GM23338 (cell line): Measurements from ENCODE around the gene CSNK1A1L. TPM values are rescaled to one million over a fixed set of nuclear protein-coding genes. Genes with fewer than 3 reads are reported as not detected.

Source experiments
- ATAC-seq: fragments of 200-7000 bp; cut with Tn5 transposase; 3 replicates; pipeline ENCODE4 v1.9.1; 2020
- DNase-seq: peaks from one replicate; pipeline ENCODE4 v3.0.0-alpha.2; 2015; ENCODE audit warnings: low spot score
- H2AFZ ChIP-seq: fragments of 200-600 bp; sonication (generic); 2 replicates; pipeline ENCODE4 v1.8.0; 2016; ENCODE audit warnings: antibody characterized with exemption, mild to moderate bottlenecking, moderate library complexity
- H3F3A ChIP-seq: fragments of 200-600 bp; sonication (generic); replicated peaks from 2 replicates; pipeline ENCODE4 v1.8.0; 2017; ENCODE audit warnings: antibody characterized with exemption, mixed run types, low read depth
- H3K27ac ChIP-seq: fragments of 200-600 bp; sonication (generic); 2 replicates; pipeline ENCODE4 v1.6.1; 2016; ENCODE audit warnings: low read depth
- H3K27me3 ChIP-seq: fragments of 200-600 bp; sonication (generic); 2 replicates; pipeline ENCODE4 v1.8.0; 2016; ENCODE audit warnings: mild to moderate bottlenecking, mixed run types, moderate library complexity; ENCODE audit not compliant: insufficient read depth
- H3K36me3 ChIP-seq: fragments of 200-600 bp; sonication (generic); 2 replicates; pipeline ENCODE4 v1.8.0; 2016; ENCODE audit warnings: mild to moderate bottlenecking; ENCODE audit not compliant: insufficient read depth
- H3K4me1 ChIP-seq: fragments of 200-600 bp; sonication (generic); 2 replicates; pipeline ENCODE4 v1.8.0; 2016; ENCODE audit warnings: mild to moderate bottlenecking, moderate library complexity; ENCODE audit not compliant: insufficient read depth
- H3K4me2 ChIP-seq: fragments of 200-600 bp; sonication (generic); 2 replicates; pipeline ENCODE4 v1.7.1; 2017; ENCODE audit warnings: mixed run types
- H3K4me3 ChIP-seq: fragments of 200-600 bp; sonication (generic); 2 replicates; pipeline ENCODE4 v1.6.1; 2016; ENCODE audit warnings: mixed run types
- H3K79me2 ChIP-seq: fragments of 200-600 bp; sonication (generic); replicated peaks from 2 replicates; pipeline ENCODE4 v1.8.0; 2017; ENCODE audit warnings: mild to moderate bottlenecking; ENCODE audit not compliant: insufficient read depth
- H3K9me2 ChIP-seq: fragments of 200-600 bp; sonication (generic); 2 replicates; pipeline ENCODE4 v1.8.0; 2017; ENCODE audit not compliant: insufficient read depth
- H4K20me1 ChIP-seq: fragments of 200-600 bp; sonication (generic); replicated peaks from 2 replicates; pipeline ENCODE4 v1.8.0; 2017; ENCODE audit warnings: mild to moderate bottlenecking; ENCODE audit not compliant: insufficient read depth
- H3K27ac Mint-ChIP-seq: 2 replicates; pipeline ENCODE4 v1.8.0; 2020; ENCODE audit warnings: inconsistent platforms, mild to moderate bottlenecking, moderate library complexity, mixed read lengths
- H3K27me3 Mint-ChIP-seq: 3 replicates; pipeline ENCODE4 v1.8.0; 2022; ENCODE audit warnings: low read depth, mild to moderate bottlenecking, moderate library complexity, mixed read lengths, inconsistent platforms; ENCODE audit not compliant: insufficient read depth, poor library complexity
- H3K36me3 Mint-ChIP-seq: 3 replicates; pipeline ENCODE4 v1.8.0; 2021; ENCODE audit warnings: low read depth, mild to moderate bottlenecking, inconsistent platforms, moderate library complexity, mixed read lengths
- H3K4me1 Mint-ChIP-seq: 3 replicates; pipeline ENCODE4 v1.8.0; 2020; ENCODE audit warnings: mild to moderate bottlenecking, inconsistent platforms, mixed read lengths
- H3K4me3 Mint-ChIP-seq: 3 replicates; pipeline ENCODE4 v1.8.0; 2021; ENCODE audit warnings: moderate library complexity, mild to moderate bottlenecking, inconsistent platforms, mixed read lengths
- H3K9me3 Mint-ChIP-seq: 3 replicates; pipeline ENCODE4 v1.8.0; 2020; ENCODE audit warnings: moderate library complexity, mild to moderate bottlenecking, inconsistent platforms, mixed read lengths
- EZH2 ChIP-seq: fragments of 200-600 bp; sonication (generic); IDR thresholded peaks from one replicate; pipeline ENCODE4 v1.8.0; 2017; ENCODE audit warnings: antibody characterized with exemption, mild to moderate bottlenecking, low read depth; ENCODE audit not compliant: unreplicated experiment
- EZH2phosphoT487 ChIP-seq: fragments of 200-600 bp; sonication (generic); IDR thresholded peaks from one replicate; pipeline ENCODE4 v1.8.1; 2018; ENCODE audit warnings: antibody characterized with exemption; ENCODE audit not compliant: unreplicated experiment
- STAT1 ChIP-seq: IDR thresholded peaks from one replicate; pipeline ENCODE4 v1.6.1; 2016; ENCODE audit warnings: antibody characterized with exemption; ENCODE audit not compliant: unreplicated experiment
- ZNF331 ChIP-seq: fragments of 250-450 bp; sonication (Bioruptor Pico); IDR thresholded peaks from 2 replicates; pipeline ENCODE4 v1.5.0; 2020; ENCODE audit warnings: low read depth, mild to moderate bottlenecking, moderate library complexity
- polyA plus RNA-seq: library from polyadenylated mRNA; unstranded; fragments of >200 nt; fragmentation: Nextera tagmentation; extraction: Ambion mirVana; gene quantifications from 2 replicates; pipeline ENCODE4 v1.2.1, GENCODE V29; 2016
- total RNA-seq: library from RNA; depleted of rRNA; stranded (reverse); fragments of >200 nt; shearing (Covaris generic); gene quantifications from 2 replicates; pipeline ENCODE4 v1.2.3, GENCODE V29; 2014
- TF ChIP-seq, protein P1 (sequence below), 2 experiments: fragments of 200-600 bp in 1 of 2; sonication (generic) in 1 of 2; conservative IDR thresholded peaks; 2 replicates each; pipeline versions ENCODE4 v1.5.1 to v1.6.1; 2016 to 2017; ENCODE audit warnings: antibody characterized with exemption in 2 of 2, low read depth in 2 of 2, mild to moderate bottlenecking in 2 of 2, moderate library complexity in 1 of 2
- TF ChIP-seq, protein P2 (sequence below): IDR thresholded peaks from 2 replicates; pipeline ENCODE4 v1.6.1; 2016; ENCODE audit warnings: antibody characterized with exemption
- TF ChIP-seq, protein P3 (sequence below): IDR thresholded peaks from one replicate; pipeline ENCODE4 v1.6.1; 2018; ENCODE audit warnings: antibody characterized with exemption; ENCODE audit not compliant: unreplicated experiment
- TF ChIP-seq, protein P4 (sequence below): fragments of 250-450 bp; sonication (Bioruptor Pico); IDR thresholded peaks from 2 replicates; pipeline ENCODE4 v1.5.0; 2020; ENCODE audit warnings: mild to moderate bottlenecking, moderate library complexity

Gene CSNK1A1L
- total and polyA plus RNA-seq, 2 experiments from 2014 or later: not detected

DNA sequence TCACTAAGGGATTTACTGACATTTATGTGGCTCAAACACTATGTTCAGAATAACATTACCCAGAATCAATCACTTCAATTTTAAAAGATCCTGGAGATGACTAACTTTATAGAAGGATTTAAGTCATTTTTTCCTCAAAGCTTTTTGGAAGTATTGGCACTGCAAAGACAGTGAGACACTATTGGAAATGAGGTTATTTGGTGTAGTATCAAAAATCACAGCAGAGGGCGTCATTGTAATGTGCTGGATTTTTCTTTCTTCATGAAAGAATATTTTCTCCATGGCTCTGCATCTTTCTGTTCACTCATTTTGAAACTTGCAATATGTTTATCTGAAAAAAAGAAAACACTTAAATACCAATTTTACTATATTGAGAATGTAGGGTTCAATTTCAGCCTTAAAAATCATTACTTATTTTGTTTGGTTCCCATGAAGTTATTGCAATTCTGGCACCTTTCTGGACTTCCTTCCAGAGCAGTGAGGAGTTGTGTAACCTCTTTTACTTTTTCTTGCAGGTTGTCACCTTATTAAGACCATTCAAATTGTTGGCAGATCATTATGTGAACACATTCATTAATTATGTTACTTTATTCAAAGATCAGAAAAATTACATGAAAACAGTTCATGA is 3.7 kb upstream of the CSNK1A1L start:
- peaks cover 4% of the 10 kb centered on the region; the same call in 1 of the 2 replicates for H3K9me2 ChIP-seq
- H2AFZ ChIP-seq: no peak overlapping the region
- H3K27me3 ChIP-seq: no peaks in the 10 kb centered on the region
- no peaks in the 10 kb centered on the region for H3K79me2 ChIP-seq
- TF ChIP-seq, protein P1, sequence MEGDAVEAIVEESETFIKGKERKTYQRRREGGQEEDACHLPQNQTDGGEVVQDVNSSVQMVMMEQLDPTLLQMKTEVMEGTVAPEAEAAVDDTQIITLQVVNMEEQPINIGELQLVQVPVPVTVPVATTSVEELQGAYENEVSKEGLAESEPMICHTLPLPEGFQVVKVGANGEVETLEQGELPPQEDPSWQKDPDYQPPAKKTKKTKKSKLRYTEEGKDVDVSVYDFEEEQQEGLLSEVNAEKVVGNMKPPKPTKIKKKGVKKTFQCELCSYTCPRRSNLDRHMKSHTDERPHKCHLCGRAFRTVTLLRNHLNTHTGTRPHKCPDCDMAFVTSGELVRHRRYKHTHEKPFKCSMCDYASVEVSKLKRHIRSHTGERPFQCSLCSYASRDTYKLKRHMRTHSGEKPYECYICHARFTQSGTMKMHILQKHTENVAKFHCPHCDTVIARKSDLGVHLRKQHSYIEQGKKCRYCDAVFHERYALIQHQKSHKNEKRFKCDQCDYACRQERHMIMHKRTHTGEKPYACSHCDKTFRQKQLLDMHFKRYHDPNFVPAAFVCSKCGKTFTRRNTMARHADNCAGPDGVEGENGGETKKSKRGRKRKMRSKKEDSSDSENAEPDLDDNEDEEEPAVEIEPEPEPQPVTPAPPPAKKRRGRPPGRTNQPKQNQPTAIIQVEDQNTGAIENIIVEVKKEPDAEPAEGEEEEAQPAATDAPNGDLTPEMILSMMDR (conservative IDR thresholded peaks at IDR 0.05; ENCODE audit: low read depth in 2 of 2): peak; percentile 70 to 74
- TF ChIP-seq EZH2: no peak
- TF ChIP-seq ZNF331: no peak
- no peaks in the 10 kb centered on the region for H3F3A ChIP-seq
- H3K4me2 ChIP-seq: no peak overlapping the region
- peaks cover 5% of the 10 kb centered on the region; the same call in 1 of the 2 replicates for H3K4me1 ChIP-seq
- Mint-ChIP-seq H3K4me3 (no peak overlapping the region), H3K36me3 (no peaks in the 10 kb centered on the region; the same call in 2 of the 3 replicates), H3K27me3 (peaks cover 3% of the 10 kb centered on the region), H3K4me1 (peaks cover 21% of the 10 kb centered on the region), H3K9me3 (no peaks in the 10 kb centered on the region), H3K27ac (no peak overlapping the region)
- H3K4me3 ChIP-seq: no peak overlapping the region
- no peak overlapping the region for H3K27ac ChIP-seq
- DNase-seq (peak; percentile 58), ATAC-seq (no peak; the same call in 2 of the 3 replicates)
- no peaks in the 10 kb centered on the region for H4K20me1 ChIP-seq
- no peaks in the 10 kb centered on the region for H3K36me3 ChIP-seq

DNA sequence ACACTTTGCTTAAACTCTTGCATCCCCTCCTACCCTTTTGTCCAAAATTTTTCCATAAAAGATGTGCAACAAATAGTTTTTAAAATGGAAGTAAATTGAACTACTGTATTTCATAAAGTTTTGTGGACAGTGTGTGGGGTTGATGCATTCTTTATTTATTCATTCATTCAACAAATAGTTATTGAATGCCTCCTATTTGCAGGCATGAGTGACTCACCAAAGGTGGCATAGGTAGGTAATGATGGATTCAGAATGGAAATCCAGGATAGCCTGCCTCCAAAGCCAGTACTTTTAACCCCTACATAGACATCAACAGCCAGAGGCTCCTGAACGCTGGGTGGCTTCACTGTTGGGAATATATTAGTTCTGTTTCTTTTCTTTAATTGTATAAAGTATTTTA is 2.4 kb upstream of the CSNK1A1L start:
- H3K4me3 ChIP-seq: no peak overlapping the region
- ATAC-seq (no peak), DNase-seq (no peak)
- 0 out of 2 replicates have a peak overlapping the region, but pooled peaks have one; percentile 12 for H2AFZ ChIP-seq
- no peaks in the 10 kb centered on the region for H3K27me3 ChIP-seq
- Mint-ChIP-seq H3K9me3 (no peaks in the 10 kb centered on the region), H3K4me3 (no peak overlapping the region), H3K27ac (peak overlapping the region; percentile 23; the same call in 1 of the 2 replicates), H3K4me1 (peaks cover 21% of the 10 kb centered on the region), H3K27me3 (peaks cover 3% of the 10 kb centered on the region), H3K36me3 (no peaks in the 10 kb centered on the region; the same call in 2 of the 3 replicates)
- H3K27ac ChIP-seq: no peak overlapping the region
- no peaks in the 10 kb centered on the region for H3K79me2 ChIP-seq
- H3F3A ChIP-seq: no peaks in the 10 kb centered on the region
- no peaks in the 10 kb centered on the region for H4K20me1 ChIP-seq
- peaks cover 4% of the 10 kb centered on the region; the same call in 1 of the 2 replicates for H3K9me2 ChIP-seq
- H3K4me1 ChIP-seq: peaks cover 5% of the 10 kb centered on the region; the same call in 1 of the 2 replicates
- no peaks in the 10 kb centered on the region for H3K36me3 ChIP-seq
- H3K4me2 ChIP-seq: no peak overlapping the region
- TF ChIP-seq, protein P2, sequence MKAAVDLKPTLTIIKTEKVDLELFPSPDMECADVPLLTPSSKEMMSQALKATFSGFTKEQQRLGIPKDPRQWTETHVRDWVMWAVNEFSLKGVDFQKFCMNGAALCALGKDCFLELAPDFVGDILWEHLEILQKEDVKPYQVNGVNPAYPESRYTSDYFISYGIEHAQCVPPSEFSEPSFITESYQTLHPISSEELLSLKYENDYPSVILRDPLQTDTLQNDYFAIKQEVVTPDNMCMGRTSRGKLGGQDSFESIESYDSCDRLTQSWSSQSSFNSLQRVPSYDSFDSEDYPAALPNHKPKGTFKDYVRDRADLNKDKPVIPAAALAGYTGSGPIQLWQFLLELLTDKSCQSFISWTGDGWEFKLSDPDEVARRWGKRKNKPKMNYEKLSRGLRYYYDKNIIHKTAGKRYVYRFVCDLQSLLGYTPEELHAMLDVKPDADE: no peak
- TF ChIP-seq STAT1 (no peak), EZH2phosphoT487 (no peak), ZNF331 (no peak)
- TF ChIP-seq, protein P3, sequence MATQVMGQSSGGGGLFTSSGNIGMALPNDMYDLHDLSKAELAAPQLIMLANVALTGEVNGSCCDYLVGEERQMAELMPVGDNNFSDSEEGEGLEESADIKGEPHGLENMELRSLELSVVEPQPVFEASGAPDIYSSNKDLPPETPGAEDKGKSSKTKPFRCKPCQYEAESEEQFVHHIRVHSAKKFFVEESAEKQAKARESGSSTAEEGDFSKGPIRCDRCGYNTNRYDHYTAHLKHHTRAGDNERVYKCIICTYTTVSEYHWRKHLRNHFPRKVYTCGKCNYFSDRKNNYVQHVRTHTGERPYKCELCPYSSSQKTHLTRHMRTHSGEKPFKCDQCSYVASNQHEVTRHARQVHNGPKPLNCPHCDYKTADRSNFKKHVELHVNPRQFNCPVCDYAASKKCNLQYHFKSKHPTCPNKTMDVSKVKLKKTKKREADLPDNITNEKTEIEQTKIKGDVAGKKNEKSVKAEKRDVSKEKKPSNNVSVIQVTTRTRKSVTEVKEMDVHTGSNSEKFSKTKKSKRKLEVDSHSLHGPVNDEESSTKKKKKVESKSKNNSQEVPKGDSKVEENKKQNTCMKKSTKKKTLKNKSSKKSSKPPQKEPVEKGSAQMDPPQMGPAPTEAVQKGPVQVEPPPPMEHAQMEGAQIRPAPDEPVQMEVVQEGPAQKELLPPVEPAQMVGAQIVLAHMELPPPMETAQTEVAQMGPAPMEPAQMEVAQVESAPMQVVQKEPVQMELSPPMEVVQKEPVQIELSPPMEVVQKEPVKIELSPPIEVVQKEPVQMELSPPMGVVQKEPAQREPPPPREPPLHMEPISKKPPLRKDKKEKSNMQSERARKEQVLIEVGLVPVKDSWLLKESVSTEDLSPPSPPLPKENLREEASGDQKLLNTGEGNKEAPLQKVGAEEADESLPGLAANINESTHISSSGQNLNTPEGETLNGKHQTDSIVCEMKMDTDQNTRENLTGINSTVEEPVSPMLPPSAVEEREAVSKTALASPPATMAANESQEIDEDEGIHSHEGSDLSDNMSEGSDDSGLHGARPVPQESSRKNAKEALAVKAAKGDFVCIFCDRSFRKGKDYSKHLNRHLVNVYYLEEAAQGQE: no peak
- TF ChIP-seq, protein P4, sequence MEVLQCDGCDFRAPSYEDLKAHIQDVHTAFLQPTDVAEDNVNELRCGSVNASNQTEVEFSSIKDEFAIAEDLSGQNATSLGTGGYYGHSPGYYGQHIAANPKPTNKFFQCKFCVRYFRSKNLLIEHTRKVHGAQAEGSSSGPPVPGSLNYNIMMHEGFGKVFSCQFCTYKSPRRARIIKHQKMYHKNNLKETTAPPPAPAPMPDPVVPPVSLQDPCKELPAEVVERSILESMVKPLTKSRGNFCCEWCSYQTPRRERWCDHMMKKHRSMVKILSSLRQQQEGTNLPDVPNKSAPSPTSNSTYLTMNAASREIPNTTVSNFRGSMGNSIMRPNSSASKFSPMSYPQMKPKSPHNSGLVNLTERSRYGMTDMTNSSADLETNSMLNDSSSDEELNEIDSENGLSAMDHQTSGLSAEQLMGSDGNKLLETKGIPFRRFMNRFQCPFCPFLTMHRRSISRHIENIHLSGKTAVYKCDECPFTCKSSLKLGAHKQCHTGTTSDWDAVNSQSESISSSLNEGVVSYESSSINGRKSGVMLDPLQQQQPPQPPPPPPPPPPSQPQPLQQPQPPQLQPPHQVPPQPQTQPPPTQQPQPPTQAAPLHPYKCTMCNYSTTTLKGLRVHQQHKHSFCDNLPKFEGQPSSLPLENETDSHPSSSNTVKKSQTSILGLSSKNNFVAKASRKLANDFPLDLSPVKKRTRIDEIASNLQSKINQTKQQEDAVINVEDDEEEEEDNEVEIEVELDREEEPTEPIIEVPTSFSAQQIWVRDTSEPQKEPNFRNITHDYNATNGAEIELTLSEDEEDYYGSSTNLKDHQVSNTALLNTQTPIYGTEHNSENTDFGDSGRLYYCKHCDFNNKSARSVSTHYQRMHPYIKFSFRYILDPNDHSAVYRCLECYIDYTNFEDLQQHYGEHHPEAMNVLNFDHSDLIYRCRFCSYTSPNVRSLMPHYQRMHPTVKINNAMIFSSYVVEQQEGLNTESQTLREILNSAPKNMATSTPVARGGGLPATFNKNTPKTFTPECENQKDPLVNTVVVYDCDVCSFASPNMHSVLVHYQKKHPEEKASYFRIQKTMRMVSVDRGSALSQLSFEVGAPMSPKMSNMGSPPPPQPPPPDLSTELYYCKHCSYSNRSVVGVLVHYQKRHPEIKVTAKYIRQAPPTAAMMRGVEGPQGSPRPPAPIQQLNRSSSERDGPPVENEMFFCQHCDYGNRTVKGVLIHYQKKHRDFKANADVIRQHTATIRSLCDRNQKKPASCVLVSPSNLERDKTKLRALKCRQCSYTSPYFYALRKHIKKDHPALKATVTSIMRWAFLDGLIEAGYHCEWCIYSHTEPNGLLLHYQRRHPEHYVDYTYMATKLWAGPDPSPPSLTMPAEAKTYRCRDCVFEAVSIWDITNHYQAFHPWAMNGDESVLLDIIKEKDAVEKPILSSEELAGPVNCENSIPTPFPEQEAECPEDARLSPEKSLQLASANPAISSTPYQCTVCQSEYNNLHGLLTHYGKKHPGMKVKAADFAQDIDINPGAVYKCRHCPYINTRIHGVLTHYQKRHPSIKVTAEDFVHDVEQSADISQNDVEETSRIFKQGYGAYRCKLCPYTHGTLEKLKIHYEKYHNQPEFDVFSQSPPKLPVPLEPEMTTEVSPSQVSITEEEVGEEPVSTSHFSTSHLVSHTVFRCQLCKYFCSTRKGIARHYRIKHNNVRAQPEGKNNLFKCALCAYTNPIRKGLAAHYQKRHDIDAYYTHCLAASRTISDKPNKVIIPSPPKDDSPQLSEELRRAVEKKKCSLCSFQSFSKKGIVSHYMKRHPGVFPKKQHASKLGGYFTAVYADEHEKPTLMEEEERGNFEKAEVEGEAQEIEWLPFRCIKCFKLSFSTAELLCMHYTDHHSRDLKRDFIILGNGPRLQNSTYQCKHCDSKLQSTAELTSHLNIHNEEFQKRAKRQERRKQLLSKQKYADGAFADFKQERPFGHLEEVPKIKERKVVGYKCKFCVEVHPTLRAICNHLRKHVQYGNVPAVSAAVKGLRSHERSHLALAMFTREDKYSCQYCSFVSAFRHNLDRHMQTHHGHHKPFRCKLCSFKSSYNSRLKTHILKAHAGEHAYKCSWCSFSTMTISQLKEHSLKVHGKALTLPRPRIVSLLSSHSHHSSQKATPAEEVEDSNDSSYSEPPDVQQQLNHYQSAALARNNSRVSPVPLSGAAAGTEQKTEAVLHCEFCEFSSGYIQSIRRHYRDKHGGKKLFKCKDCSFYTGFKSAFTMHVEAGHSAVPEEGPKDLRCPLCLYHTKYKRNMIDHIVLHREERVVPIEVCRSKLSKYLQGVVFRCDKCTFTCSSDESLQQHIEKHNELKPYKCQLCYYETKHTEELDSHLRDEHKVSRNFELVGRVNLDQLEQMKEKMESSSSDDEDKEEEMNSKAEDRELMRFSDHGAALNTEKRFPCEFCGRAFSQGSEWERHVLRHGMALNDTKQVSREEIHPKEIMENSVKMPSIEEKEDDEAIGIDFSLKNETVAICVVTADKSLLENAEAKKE (CRISPR knock-in tag): no peak
